Measurements from ENCODE around the gene SELP.

The SELP gene

GRCh38 chr1:169595764-169596711, 33.9 kb downstream of the SELP start:
- Mint-ChIP-seq H3K27ac (no peak overlapping the region), H3K9me3 (no peaks in the 10 kb centered on the region), H3K27me3 (no peaks in the 10 kb centered on the region), H3K36me3 (peaks cover 6% of the 10 kb centered on the region), H3K4me3 (no peak overlapping the region), H3K4me1 (peaks cover 64% of the 10 kb centered on the region)

GRCh38 chr1:169594391-169594790, 35.5 kb downstream of the SELP start:
- peak overlapping the region; percentile 79 for H3K4me3 Mint-ChIP-seq
- H3K36me3 Mint-ChIP-seq = peaks cover 6% of the 10 kb centered on the region
- no peaks in the 10 kb centered on the region for H3K9me3 Mint-ChIP-seq
- no peaks in the 10 kb centered on the region for H3K27me3 Mint-ChIP-seq
- H3K27ac Mint-ChIP-seq = peak overlapping the region; percentile 91
- H3K4me1 Mint-ChIP-seq = peaks cover 70% of the 10 kb centered on the region

DNA sequence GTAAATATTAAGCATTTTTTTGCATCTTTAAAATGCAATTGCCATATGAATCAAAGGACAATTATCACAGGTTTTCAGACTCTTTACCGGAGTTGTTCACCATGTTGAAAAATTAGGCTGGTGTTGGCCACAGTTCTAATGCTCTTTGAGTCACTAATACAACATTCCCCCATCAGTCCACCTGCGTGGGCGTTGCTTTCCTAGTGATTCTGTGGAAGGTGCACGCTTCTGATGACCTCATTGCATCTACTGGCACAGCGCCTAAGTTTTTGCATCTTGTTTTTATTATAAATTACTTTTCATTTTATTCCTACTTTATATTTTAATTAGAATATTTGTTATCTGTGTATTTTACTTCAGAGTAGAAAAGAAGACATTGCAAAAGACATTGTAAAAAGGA, 39.0 kb downstream of the SELP start:
- H3K36me3 Mint-ChIP-seq = peaks cover 7% of the 10 kb centered on the region
- peak overlapping the region; percentile 1 for H3K27ac Mint-ChIP-seq
- no peaks in the 10 kb centered on the region for H3K27me3 Mint-ChIP-seq
- peaks cover 93% of the 10 kb centered on the region for H3K4me1 Mint-ChIP-seq
- H3K4me3 Mint-ChIP-seq = no peak overlapping the region
- H3K9me3 Mint-ChIP-seq = no peaks in the 10 kb centered on the region

- Mint-ChIP-seq H3K4me1 (peaks cover 83% of the 10 kb centered on the region), H3K36me3 (peaks cover 14% of the 10 kb centered on the region), H3K27ac (peak overlapping the region; percentile 98), H3K4me3 (peak overlapping the region; percentile 77), H3K9me3 (no peaks in the 10 kb centered on the region), H3K27me3 (no peaks in the 10 kb centered on the region)
Observed at GRCh38 chr1:169588785-169589485, 41.0 kb downstream of the SELP start.

- H3K27ac Mint-ChIP-seq = peak overlapping the region; percentile 98
- H3K9me3 Mint-ChIP-seq = no peaks in the 10 kb centered on the region
- H3K27me3 Mint-ChIP-seq = no peaks in the 10 kb centered on the region
- peak overlapping the region; percentile 77 for H3K4me3 Mint-ChIP-seq
- H3K4me1 Mint-ChIP-seq = peaks cover 80% of the 10 kb centered on the region
- peaks cover 16% of the 10 kb centered on the region for H3K36me3 Mint-ChIP-seq
Observed at GRCh38 chr1:169588112-169588511, 41.8 kb downstream of the SELP start.

- Mint-ChIP-seq H3K4me1 (peaks cover 72% of the 10 kb centered on the region), H3K4me3 (peak within 1 kb of the TSS; percentile 99), H3K27ac (peak within 1 kb of the TSS; percentile 100), H3K27me3 (no peaks in the 10 kb centered on the region), H3K36me3 (peaks cover 18% of the 10 kb centered on the region), H3K9me3 (no peaks in the 10 kb centered on the region)
Observed at GRCh38 chr1:169586395-169587255, 43.3 kb downstream of the SELP start, which contains the start of gene F5. TSS of gene F5 (minus strand) at chr1:169586481. CDS start at chr1:169586386, 95 bp downstream.

DNA sequence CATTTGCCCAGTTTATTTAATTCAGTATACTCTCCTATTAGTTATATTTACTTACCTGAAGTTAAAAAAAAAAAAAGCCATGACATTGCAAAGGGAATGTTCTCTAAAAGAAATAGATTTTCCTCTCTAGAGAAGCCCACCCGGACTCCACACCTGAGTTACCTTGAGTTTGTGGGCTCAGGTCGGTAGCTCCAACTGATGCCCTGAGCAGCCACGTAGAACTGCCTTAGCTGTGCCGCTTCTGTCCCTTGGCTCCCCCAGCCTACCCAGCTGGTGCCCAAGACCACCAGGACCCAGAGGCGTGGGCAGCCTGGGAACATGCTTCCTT, 43.9 kb downstream of the SELP start:
- Mint-ChIP-seq H3K4me3 (peak overlapping the region; percentile 99), H3K27me3 (no peaks in the 10 kb centered on the region), H3K27ac (peak overlapping the region; percentile 100), H3K4me1 (peaks cover 67% of the 10 kb centered on the region), H3K36me3 (peaks cover 18% of the 10 kb centered on the region), H3K9me3 (no peaks in the 10 kb centered on the region)

GRCh38 chr1:169585181-169585580, 44.7 kb downstream of the SELP start:
- Mint-ChIP-seq H3K9me3 (no peaks in the 10 kb centered on the region), H3K27me3 (no peaks in the 10 kb centered on the region), H3K4me3 (peak overlapping the region; percentile 99), H3K4me1 (peaks cover 60% of the 10 kb centered on the region), H3K36me3 (peaks cover 18% of the 10 kb centered on the region), H3K27ac (peak overlapping the region; percentile 100)

GRCh38 chr1:169584483-169585144, 45.3 kb downstream of the SELP start:
- H3K36me3 Mint-ChIP-seq = peaks cover 18% of the 10 kb centered on the region
- H3K4me3 Mint-ChIP-seq = peak overlapping the region; percentile 99
- H3K27ac Mint-ChIP-seq = peak overlapping the region; percentile 100
- no peaks in the 10 kb centered on the region for H3K9me3 Mint-ChIP-seq
- H3K4me1 Mint-ChIP-seq = peaks cover 54% of the 10 kb centered on the region
- no peaks in the 10 kb centered on the region for H3K27me3 Mint-ChIP-seq

DNA sequence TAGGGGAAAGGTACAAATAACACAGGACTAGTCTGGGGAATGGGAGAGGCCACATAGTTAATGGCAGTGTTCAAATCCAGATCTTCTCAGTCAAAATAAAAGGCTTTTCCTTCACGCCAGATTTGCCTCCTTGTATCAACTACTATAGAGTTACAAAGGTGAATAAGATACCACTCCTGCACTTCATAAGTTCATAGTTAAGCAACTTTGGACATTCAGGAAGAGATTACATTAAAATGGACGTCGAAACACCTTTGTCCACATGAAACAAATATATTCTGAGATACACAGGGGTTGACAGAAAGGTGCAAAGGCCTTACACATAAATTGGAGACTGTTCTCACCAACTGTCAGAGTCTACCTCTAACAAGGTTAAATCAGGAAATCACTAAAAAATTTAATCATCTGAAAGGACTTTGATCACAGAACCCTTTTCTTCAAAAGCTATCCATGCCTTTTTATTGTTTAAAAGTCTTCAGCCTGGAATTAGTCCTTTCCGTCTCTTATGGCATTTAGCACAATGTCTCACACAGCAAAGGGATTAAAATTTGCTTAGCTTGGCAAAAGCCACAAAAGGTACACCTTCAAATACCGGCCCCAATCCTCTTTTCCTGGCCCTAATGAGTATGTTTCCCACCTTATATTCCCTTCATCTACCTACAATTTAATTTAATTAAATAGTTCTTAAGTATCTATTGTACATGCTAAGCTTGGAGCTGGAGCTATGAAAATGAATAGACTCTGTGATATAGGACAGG, 51.8 kb downstream of the SELP start:
- no peaks in the 10 kb centered on the region for H3K9me3 Mint-ChIP-seq
- peaks cover 32% of the 10 kb centered on the region for H3K36me3 Mint-ChIP-seq
- H3K27ac Mint-ChIP-seq = peak overlapping the region; percentile 6
- H3K4me1 Mint-ChIP-seq = peaks cover 18% of the 10 kb centered on the region
- H3K4me3 Mint-ChIP-seq = no peak overlapping the region
- no peaks in the 10 kb centered on the region for H3K27me3 Mint-ChIP-seq

- Mint-ChIP-seq H3K27me3 (no peaks in the 10 kb centered on the region), H3K4me3 (no peak overlapping the region), H3K4me1 (peaks cover 21% of the 10 kb centered on the region), H3K27ac (no peak overlapping the region), H3K9me3 (no peaks in the 10 kb centered on the region), H3K36me3 (peaks cover 31% of the 10 kb centered on the region)
Observed at GRCh38 chr1:169576935-169577331, 53.0 kb downstream of the SELP start.

- H3K27ac Mint-ChIP-seq = no peak overlapping the region
- H3K4me3 Mint-ChIP-seq = no peak overlapping the region
- peaks cover 35% of the 10 kb centered on the region for H3K36me3 Mint-ChIP-seq
- no peaks in the 10 kb centered on the region for H3K9me3 Mint-ChIP-seq
- peaks cover 26% of the 10 kb centered on the region for H3K4me1 Mint-ChIP-seq
- H3K27me3 Mint-ChIP-seq = no peaks in the 10 kb centered on the region
Observed at GRCh38 chr1:169576241-169576934, 53.5 kb downstream of the SELP start.

DNA sequence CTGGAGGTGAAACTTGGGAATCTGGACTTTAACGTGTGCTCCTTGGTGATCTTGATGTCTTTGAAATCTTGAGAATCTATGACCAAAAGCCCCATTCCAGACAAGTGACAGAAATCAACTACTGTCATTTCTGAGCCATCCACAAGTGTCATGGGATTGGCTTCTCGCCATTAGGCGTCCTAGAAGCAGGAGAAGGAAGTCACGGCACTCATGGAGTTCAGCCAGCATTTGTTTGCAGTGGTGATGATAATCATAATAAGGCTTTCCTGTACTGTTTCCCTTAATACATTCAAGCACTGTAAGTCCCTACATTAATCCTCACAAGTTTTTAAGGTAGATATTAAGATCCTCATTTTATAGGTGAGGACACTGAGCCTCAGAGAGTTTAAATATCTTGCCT, 55.6 kb downstream of the SELP start:
- no peak overlapping the region for H3K27ac Mint-ChIP-seq
- H3K36me3 Mint-ChIP-seq = peaks cover 43% of the 10 kb centered on the region
- no peaks in the 10 kb centered on the region for H3K9me3 Mint-ChIP-seq
- no peak overlapping the region for H3K4me3 Mint-ChIP-seq
- no peaks in the 10 kb centered on the region for H3K27me3 Mint-ChIP-seq
- peaks cover 28% of the 10 kb centered on the region for H3K4me1 Mint-ChIP-seq

- no peak overlapping the region for H3K27ac Mint-ChIP-seq
Observed at GRCh38 chr1:169572187-169572586, 57.7 kb downstream of the SELP start.

More at GRCh38 chr1:169572187-169572586, 57.7 kb downstream of the SELP start:
- Mint-ChIP-seq H3K36me3 (peaks cover 42% of the 10 kb centered on the region), H3K4me3 (peak overlapping the region; percentile 5), H3K27me3 (no peaks in the 10 kb centered on the region), H3K9me3 (no peaks in the 10 kb centered on the region), H3K4me1 (peaks cover 21% of the 10 kb centered on the region)
